ENCODE results near the gene CRAT.

DNA sequence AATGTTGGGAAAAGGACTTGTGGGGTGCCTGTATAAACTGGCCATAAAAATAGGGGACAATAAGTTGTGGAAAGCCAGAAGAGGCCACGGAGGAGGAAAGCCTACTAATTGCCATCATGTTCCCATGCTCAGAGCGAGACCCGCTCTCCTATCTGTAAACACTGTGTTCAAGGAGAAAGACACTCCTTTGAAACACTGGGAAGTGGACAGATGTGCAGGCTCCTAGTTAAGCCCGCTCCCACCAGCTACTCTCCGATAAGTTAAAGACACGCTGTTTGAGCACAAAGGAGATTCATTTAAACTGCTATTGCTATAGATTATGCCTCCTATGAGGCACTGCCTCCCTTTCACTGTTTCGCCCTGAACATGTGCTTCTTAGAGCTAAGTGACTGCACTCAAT, 9.3 kb downstream of the CRAT start:
- TF ChIP-seq REST (IDR thresholded peaks at IDR 0.05; ENCODE audit: low read depth): no peak
- no peak for TF ChIP-seq YY1 (IDR thresholded peaks at IDR 0.05; ENCODE audit: low read depth)
- TF ChIP-seq TAF1 (IDR thresholded peaks at IDR 0.05; ENCODE audit: low read depth): no peak
- TF ChIP-seq EP300 (IDR thresholded peaks at IDR 0.05; ENCODE audit: borderline replicate concordance): no peak
- TF ChIP-seq MAX (IDR thresholded peaks at IDR 0.05): no peak
- TF ChIP-seq, protein P1, sequence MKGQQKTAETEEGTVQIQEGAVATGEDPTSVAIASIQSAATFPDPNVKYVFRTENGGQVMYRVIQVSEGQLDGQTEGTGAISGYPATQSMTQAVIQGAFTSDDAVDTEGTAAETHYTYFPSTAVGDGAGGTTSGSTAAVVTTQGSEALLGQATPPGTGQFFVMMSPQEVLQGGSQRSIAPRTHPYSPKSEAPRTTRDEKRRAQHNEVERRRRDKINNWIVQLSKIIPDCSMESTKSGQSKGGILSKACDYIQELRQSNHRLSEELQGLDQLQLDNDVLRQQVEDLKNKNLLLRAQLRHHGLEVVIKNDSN (IDR thresholded peaks at IDR 0.05): no peak
- no peak for TF ChIP-seq RAD21 (IDR thresholded peaks at IDR 0.05; ENCODE audit: low read depth)
- no peak for TF ChIP-seq FOXM1 (IDR thresholded peaks at IDR 0.05; ENCODE audit: borderline replicate concordance, low read depth)
- no peak for TF ChIP-seq TCF12 (IDR thresholded peaks at IDR 0.05; ENCODE audit: low read depth)
- no peak for TF ChIP-seq NFIC (IDR thresholded peaks at IDR 0.05)
- TF ChIP-seq ZBTB7A (IDR thresholded peaks at IDR 0.05; ENCODE audit: low read depth): no peak
- no peak for TF ChIP-seq CREB1 (IDR thresholded peaks at IDR 0.05; ENCODE audit: low read depth)
- no peak for TF ChIP-seq CEBPB (IDR thresholded peaks at IDR 0.05)
- TF ChIP-seq TEAD4 (IDR thresholded peaks at IDR 0.05): no peak

Measured in Ishikawa (cell line).